Epidermal melanocyte (primary cell): Measurements from ENCODE around the gene C10orf90.

Source experiments
- DNase-seq: peaks from one replicate; pipeline ENCODE4 v3.0.0; 2011; ENCODE audit warnings: low spot score; ENCODE audit not compliant: insufficient read length

The C10orf90 gene

GRCh38 chr10:126465771-126466170, 204.7 kb downstream of the C10orf90 start:
- no peak for DNase-seq

- no peak for DNase-seq
Observed at GRCh38 chr10:126463286-126463685, 207.2 kb downstream of the C10orf90 start.

DNA sequence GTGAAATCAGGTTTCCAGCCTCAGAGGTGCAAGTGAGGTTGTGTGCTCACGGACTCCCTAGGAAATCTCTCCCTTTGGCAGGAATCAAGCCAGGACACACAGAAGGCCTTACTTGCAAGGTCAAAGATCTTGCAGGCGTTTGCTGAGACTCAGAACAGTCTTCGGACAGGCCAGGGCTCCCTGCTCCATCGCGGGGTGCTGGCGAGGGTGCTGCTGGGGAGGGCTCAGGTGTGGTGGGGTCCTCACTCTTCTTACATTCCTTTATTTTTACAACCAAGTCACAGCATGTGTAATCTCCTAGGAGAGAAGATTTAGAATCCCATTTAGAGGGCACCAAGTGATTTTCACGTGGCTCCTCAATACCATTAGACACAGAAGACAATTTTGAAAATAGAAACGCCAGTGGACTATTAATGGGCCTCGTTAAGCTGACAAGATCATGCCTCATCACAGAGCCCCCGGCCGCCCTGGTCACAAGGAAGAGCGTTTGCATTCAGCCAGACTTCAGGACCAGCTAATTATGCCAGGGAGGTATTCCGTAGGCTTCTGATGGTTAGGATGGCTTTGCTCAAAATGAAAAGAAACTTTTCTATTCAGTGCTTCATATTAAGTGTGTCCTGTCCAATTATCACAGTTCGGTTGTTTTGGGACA, 209.1 kb downstream of the C10orf90 start:
- DNase-seq, result no peak

- DNase-seq, result no peak
Observed at GRCh38 chr10:126459878-126460481, 210.5 kb downstream of the C10orf90 start.

DNA sequence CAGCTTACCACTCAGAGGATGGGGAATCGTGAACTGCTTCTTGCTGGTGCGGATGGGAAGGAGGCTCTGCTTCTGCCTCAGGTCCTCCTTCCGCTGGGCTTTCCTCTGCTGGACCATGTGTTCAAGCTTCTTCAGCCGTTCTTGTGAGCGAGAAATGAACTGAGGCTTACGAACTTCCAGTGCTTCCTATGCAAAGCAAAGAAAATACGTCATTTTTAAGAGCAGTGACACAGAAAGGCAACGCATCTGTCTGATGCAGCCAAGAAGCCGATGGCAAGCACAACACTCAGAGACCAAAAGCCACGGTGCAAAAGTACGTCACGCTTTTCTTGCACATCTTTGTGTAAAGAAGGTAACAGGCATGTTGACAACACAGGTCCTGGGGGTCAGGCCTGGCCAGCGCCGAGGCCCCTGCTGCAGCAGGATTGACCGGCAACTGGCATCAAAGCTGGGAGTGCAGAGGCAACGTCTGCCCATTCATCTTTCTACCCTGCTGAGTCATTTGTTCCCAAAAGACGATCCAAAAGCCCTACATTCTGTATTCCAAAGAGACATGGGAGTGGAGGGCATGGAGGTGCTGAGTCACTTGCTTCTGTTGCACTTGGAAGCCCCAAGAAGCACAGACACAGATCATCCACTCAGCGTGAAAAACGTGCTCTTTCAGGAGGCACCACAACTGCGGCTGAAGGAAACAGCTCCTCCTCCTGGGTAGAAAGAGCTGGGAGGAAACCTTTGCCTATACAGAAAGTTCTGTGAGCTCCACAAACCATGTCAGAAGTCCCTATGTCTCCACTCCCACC, 211.3 kb downstream of the C10orf90 start:
- DNase-seq, result no peak

DNA sequence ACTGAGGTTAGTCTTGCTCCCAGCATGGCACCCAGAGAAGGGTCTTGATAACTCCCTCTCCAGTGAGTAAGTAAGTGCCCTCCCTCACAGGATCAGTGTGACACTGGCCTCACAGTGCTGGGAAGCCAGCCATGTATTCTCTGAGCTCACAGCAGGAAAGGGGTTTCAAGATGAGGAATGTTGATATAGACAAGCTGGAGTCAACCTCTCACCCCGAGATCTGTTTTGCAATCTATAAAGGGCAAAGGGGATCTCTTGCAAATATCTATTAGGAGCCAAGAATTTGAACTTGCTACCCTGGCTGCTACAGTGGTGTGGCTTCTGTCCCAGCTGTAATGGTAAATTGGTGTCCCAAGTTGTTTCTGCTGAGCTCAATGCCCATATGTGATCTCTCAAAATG, 212.0 kb downstream of the C10orf90 start:
- DNase-seq, result no peak

DNA sequence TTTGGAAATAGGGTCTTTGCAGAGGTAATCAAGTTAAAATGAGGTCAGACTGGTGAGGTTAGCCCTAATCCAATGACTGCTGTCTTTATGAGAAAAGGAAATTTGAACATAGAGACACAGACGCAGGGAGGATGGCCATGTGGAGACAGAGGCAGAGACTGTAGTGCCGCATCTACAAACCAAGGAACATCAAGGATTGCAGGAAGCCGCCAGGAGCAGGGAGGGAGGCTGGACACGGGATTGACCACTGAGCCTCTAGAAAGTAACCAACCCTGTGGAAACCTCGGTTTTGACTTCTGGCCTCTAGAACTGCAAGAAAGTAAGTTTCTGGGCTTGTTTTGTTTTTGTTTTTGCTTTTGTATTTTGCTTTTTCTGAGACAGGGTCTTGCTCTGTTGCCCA, 213.9 kb downstream of the C10orf90 start:
- DNase-seq, result no peak

DNA sequence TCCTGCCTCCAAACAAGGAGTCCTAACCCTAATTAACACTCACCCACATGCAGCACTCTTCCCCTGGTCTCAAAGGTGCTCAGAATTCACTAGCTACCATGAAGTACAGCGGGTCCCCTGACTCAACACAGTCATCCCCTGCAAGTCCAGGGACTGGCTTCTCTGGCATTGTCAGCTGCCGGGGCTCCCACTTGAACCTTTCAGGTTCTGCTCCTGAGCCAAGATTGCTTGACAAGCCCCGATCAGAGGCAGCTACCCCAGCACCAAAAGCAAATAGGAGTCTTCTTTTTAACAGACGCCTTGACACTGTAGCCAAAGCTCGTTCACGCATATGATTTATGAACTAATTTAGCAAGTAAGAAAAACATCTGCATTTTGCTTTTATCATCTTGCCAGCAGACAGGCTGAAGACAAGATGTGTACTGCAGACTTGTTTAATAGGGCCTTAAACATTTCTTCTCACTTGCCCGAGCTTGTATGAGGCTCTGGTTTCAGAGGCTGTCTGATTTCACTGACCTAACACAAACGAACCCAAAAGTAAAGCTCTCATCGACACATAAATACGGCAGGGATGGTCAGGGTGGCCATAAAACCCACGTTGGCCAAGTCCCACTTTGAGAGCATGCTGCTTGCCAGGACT, 214.6 kb downstream of the C10orf90 start:
- DNase-seq, result no peak

DNA sequence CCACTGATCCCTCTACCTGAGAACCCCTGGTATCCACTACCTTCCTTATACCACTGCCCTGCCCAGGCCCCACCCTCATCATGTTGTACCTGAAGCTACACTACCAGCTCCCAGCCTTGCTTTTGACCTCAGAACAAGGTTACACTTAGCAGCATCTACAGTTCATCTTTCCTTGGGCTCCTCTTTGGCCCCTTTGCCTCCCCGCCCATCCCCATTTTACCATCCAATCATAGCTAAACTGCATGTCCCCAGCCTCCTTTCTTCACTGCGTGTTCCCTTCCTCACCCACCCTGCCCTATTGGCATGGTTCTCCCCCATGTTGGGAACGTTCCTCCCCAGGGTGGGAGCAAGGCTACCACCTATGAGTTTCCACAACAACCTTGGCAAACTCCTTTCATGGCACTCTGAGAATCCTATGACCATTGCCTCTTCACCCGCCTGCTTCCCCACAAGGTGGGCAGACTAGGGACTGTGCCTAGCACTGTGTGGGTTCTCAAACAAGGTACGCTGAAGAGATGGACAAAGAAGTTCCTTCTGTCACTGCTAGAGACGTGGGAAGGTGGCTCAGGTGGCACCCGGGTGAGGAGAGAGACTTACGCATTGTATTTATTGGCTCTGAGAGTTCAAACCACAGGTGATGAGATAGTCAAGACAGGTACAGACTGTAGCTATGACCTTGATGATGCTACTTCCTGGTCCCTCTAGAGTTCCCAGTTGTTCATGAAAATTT, 215.3 kb downstream of the C10orf90 start:
- DNase-seq, result no peak

DNA sequence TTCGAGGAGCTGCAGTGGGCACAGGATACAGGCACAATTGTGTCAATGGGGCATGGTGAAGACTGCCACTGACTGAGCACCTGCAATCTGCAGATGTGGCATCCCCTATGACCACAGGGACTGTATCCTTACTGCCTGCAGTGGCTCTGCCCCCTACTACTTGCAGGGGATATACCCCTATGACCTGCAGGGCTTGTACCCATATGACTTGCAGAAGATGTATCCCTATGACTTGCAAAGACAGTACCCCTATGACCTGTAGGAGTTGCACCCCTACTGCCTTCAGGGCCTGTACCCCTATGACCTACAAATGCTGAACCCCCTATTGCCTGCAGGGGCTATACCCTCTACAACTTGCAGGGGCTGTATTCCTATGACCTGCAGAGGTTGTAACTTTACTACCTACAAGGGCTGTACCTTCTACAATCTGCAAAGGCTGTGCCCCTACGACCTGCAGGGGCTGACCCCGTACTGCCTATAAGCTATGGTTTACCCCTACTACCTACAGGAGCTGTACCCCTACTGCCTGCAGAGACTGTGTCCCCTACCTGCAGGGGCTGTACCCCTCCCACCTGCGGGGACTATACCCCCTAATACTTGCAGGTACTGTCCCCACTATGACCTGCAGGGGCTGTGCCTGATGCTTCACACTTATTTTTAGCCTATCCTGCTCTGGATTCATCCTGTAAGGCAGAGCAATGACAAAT, 216.3 kb downstream of the C10orf90 start:
- no peak for DNase-seq

DNA sequence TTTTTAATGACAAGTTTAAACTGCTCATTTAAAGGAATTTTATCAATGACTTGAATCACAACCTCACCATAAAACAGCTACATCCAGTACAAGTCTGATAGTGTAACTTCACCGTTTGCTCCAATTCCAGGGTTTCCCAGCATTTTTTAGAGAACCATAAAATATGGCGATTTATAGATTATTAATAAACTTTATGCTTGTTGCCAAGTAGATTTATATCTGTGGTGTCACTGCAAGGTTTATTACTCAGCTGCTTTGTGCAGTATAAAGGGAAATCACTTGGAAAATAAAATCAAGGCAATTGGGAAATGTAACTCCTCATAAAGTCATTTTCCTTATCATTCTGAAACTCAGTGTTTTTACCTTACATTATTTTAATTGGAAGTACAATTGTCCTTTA, 218.2 kb downstream of the C10orf90 start:
- DNase-seq, result no peak

GRCh38 chr10:126448091-126448490, 222.4 kb downstream of the C10orf90 start:
- no peak for DNase-seq

GRCh38 chr10:126439942-126440341, 230.6 kb downstream of the C10orf90 start:
- no peak for DNase-seq

- no peak for DNase-seq
Observed at GRCh38 chr10:126438407-126438783, 232.1 kb downstream of the C10orf90 start.

DNA sequence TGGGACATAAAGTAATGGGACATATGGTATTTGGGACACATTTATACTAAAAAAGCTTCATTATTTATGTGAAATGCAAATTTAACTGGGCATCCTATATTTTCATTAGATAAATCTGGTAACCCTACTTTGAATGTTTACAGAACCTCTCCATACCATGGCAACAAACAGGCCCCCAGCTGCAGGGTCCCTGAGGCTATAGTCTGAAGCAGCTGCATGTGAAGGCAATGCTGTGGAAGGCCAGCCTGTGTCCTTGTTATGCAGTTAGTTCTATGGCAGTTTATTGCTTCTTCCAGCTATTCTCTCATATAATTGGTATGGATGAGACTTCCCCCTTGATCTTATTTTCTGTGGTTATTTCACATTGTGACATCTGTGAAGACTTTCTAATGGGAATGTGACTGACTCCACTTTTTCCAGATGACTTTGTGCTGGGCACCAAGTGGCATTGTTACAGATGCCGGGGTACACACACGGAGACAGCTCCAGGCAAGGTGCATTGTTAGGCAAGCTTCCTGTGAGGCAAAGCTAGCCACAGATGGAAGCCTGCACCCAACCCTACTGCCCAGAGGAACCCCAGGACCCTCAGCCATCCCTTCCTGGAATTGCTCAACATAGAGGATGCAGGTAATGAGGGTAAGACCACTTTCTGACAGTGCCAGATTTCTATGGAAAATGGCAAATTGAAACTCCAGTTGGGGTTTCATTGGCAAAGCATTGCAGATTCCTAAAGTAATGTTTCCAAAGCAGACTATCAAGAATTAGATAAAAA, 232.7 kb downstream of the C10orf90 start:
- no peak for DNase-seq

- DNase-seq, result no peak
Observed at GRCh38 chr10:126434235-126434634, 236.3 kb downstream of the C10orf90 start.

DNA sequence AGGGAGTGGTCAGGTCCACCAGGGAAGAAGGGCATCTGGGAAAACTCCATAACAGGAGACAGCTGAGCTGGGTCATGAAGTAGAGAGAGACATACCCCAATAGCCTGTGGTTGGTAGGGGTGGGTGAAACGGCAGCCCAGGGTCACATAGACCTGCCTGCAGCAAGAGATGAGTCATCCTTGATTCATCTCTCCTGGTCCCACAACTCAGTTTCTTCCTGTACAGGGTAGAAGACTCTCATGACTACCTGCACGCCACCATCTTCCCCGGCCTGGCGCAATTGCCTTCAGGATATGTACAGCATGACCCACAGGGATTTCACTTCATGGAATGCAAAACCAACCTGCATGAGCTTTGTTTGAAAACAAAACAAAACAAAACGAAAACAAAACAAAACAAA, 237.1 kb downstream of the C10orf90 start:
- DNase-seq, result no peak

GRCh38 chr10:126432507-126432906, 238.0 kb downstream of the C10orf90 start:
- DNase-seq, result no peak

DNA sequence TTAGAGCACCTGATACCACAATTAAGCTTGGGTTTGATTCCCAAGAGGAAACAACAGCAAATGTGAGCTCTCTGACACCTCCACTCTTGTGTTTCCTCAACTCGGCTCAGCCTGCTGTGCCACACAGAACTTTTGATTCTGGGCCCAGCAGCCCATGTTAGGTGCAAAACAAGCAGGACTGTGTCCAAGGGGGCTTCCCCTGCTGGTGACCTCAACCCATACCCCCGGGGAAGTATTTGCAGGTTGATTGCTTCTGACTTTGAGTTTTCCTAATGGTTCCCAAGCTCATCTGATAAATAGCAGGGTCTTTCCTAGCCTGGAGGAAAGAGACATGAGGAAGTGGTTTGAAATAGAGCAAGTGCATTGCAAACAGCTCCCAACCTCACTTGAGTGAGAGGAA, 238.7 kb downstream of the C10orf90 start:
- DNase-seq, result no peak

DNA sequence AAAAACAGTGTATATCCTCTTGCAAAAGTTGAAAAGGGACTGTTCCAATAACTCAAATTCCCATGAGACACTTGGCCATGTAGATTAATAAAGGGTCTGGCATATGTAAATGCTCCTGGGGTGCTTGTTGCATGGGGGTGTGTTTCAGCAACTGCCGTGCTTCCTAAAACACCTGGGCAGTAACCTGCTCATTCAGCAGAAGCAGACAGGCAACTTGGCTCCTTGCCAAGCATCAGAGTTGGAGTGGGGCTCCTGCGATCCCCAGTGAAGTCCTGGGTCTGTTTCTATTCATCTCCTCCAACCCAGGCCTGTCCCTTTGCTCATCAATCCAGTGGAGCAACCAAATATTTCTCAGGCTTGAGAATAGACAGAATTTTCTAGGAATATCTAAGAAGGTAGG, 240.0 kb downstream of the C10orf90 start:
- DNase-seq, result no peak
